AG10803 (cell line): ENCODE results near the gene DICER1.

Experiments
- DNase-seq: peaks from one replicate; pipeline ENCODE4 v3.0.0; 2010; ENCODE audit warnings: low read depth
- H3K4me3 ChIP-seq: 2 replicates; pipeline ENCODE4 v1.5.1; 2011; ENCODE audit warnings: mild to moderate bottlenecking, low read length, control low read depth
- TF ChIP-seq, protein P1 (sequence below): conservative IDR thresholded peaks from 2 replicates; pipeline ENCODE4 v1.5.1; 2011; ENCODE audit warnings: mild to moderate bottlenecking, low read length, control low read depth, inconsistent platforms

DICER1 gene

DNA sequence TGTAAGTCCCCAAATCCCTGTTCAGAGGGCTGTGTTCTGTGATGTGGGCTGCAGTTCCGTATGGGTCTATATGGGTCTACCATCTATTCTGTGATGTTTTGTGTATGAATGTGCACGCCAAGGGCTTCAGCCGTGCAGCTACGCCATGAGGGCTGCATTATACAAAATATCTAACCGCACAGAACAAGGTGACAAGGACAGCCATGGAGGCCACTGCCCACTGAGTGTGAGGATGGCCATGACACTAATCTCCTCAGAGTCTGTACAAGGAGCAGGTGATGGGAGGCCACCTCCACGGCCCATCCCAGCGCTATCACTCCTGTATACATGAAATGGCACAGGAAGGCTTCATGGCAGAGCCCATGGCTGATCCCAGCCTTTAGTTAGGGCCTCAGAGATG, 102.0 kb downstream of the DICER1 start:
- no peak overlapping the region for H3K4me3 ChIP-seq
- TF ChIP-seq, protein P1, sequence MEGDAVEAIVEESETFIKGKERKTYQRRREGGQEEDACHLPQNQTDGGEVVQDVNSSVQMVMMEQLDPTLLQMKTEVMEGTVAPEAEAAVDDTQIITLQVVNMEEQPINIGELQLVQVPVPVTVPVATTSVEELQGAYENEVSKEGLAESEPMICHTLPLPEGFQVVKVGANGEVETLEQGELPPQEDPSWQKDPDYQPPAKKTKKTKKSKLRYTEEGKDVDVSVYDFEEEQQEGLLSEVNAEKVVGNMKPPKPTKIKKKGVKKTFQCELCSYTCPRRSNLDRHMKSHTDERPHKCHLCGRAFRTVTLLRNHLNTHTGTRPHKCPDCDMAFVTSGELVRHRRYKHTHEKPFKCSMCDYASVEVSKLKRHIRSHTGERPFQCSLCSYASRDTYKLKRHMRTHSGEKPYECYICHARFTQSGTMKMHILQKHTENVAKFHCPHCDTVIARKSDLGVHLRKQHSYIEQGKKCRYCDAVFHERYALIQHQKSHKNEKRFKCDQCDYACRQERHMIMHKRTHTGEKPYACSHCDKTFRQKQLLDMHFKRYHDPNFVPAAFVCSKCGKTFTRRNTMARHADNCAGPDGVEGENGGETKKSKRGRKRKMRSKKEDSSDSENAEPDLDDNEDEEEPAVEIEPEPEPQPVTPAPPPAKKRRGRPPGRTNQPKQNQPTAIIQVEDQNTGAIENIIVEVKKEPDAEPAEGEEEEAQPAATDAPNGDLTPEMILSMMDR, result no peak
- DNase-seq, result no peak

DNA sequence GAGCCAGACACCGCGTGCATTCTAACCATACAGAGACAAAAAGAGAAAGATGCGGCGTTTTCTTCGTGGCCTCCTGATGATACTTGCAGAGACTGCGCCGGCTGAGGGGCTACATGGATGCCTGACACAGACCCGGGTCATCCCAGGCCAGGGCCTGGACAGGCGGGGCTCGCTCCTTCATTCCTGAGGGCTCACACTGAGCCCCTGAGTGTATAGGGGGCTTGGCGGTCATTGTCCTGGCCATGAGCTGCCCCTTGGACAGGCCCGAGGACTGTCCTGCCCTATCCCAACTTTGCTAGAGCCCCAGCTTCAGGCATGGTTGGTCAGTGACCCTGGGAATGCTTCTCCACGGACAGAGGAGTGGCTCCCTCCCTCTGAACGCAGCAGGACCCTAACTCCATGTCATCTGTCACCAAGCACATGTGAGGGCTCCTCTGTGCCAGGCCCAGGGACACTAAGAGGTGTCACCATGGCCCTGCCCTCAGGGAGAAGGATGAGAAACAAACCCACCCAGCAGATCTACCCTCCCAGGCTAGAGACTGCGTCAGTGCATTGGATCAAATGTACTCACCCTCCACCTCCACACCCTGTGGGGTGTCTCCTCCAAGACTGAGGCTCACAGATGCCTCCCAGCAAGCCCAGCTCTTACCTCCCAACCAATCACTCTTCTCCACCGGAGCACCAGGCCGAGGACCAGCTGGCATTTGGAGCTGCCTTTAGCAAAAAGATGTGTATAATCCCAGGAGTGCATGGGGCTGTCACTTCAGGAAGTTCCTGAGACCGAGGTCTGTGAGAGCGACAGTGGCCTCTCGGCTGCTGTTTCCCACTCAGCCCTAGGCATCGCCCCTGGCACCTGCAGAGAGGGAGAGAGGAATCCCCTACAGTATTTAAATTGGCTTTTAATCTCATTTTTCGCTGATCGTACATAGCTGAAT, 102.7 kb downstream of the DICER1 start:
- TF ChIP-seq, protein P1, result no peak
- no peak overlapping the region for H3K4me3 ChIP-seq
- no peak for DNase-seq

DNA sequence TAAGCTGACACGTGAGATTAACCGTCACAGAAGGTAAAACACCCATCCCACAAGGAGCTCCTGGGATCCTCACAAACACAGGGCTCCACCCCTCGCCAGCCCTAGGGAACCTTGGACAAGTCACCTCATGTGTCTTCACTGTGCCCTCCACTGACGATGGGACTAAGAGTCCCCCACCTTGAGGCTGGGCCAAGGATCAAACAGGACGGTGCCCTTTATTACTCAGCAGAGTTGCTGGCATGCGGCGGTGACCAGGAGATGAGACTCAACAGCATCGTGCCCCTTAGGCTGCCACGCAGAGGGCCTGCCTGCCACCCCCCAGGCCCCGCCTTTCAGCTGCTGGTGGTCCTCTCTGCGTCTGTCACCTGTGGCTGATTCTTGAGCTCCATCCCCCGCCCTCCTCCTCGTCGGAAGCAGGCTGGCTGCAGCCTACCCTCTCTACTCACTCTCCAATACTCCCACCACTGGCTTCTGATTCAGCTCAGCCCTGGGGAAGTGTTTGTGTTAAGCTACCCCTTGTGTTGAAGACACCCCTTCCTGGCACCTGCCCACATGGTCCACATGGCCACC, 105.2 kb downstream of the DICER1 start:
- H3K4me3 ChIP-seq, result no peak overlapping the region
- no peak for DNase-seq
- TF ChIP-seq, protein P1, result no peak

DNA sequence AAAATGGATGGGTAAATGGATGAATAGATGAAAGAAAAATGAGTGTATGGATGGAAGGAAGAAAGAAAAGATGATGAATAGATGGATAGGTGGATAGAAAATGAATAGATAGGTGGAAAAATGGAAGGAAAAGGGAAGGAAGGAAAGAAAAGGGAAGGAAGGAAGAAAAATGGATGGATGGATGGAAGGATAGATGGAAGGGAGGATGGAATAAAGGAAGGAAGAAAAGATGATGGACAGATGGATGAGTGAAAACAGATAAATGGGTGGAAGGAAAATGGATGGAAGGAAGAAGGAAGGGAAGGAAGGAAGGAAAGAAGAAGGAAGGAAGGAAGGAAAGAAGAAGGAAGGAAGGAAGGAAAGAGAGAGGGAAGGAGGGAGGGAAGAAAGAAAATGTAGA, 107.4 kb downstream of the DICER1 start:
- no peak overlapping the region for H3K4me3 ChIP-seq
- TF ChIP-seq, protein P1, result no peak
- DNase-seq, result no peak

DNA sequence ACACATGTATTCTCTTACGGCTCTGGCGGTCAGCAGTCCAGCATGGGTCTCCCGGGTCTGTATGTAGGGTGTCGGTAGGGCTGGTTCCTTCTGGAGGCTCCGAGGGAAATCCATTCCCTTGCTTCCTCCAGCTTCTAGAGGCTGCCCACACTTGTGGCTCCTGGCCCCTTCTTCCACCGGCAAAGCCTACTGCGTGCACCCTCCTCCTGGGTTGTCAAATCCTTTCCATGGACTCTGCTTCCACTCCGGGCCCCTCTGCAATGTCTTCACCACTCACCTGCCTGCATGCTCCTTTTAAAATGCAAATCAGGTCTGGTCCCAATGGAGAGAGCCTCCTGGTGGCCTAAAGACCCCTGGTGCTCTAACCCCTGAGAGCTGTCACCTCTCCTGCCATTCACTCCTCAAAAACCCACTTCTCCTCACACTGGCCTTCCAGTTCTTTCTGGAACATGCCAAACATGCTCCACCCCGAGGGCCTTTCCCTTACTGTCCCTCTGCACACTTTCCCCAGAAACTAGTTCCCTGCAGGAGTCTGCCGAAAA, 108.5 kb downstream of the DICER1 start:
- TF ChIP-seq, protein P1, result no peak
- H3K4me3 ChIP-seq, result no peak overlapping the region
- no peak for DNase-seq

DNA sequence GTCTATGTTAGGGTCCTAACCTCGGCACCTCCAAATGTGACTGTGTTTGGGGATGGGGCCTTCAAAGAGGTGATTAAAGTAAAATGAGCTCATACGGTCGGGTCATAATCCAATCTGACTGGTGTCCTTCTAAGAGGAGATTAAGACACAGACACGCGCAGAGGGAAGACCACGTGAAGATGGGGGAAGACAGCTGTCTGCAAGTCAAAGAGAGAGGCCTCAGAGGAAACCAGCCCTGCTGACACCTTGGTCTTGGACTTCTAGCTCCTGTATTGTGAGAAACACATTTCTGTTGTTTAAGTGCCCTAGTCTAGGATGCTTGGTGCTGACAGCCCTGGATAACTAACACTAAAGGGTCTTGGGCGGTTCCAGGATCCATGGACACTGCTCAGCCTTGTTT, 109.6 kb downstream of the DICER1 start:
- TF ChIP-seq, protein P1, result no peak
- no peak overlapping the region for H3K4me3 ChIP-seq
- no peak for DNase-seq
